Breast epithelium (tissue), 4 donors: Measurements from ENCODE around the gene TFF3. TPM values are rescaled to one million over a fixed set of nuclear protein-coding genes. Genes with fewer than 3 reads are reported as not detected.

Experiments used
- DNase-seq, 2 donors: peaks; one replicate each; pipeline ENCODE4 v3.0.0-alpha.2; 2019; ENCODE audit warnings: low spot score in 2 of 2
- H3K27ac ChIP-seq, 2 donors: fragments of 200-600 bp; sonication (generic) in 1 of 2; one replicate each; pipeline ENCODE4 v1.5.1; 2016 to 2019; ENCODE audit warnings: mild to moderate bottlenecking in 1 of 2
- H3K27me3 ChIP-seq, 2 donors: fragments of 200-600 bp; sonication (generic) in 1 of 2; one replicate each; pipeline versions ENCODE4 v1.5.1 to v1.6.0; 2017 to 2019; ENCODE audit warnings: control low read depth in 1 of 2, mild to moderate bottlenecking in 1 of 2
- H3K36me3 ChIP-seq: fragments of 200-600 bp; one replicate; pipeline ENCODE4 v1.5.1; 2019
- H3K4me1 ChIP-seq, 2 donors: fragments of 200-600 bp; sonication (generic); one replicate each; pipeline ENCODE4 v1.5.1; 2016 to 2019; ENCODE audit warnings: control low read depth in 1 of 2
- H3K4me3 ChIP-seq, 3 donors: fragments of 200-600 bp; sonication (generic); 1 replicate in 2 of 3; 2 replicates in 1 of 3; pipeline ENCODE4 v1.5.1; 2016 to 2019; ENCODE audit warnings: mild to moderate bottlenecking in 3 of 3, moderate library complexity in 2 of 3
- H3K9me3 ChIP-seq, 2 donors: fragments of 200-600 bp; sonication (generic) in 1 of 2; one replicate each; pipeline ENCODE4 v1.5.1; 2016 to 2019; ENCODE audit warnings: control low read depth in 1 of 2
- CTCF ChIP-seq, 3 donors: fragments of 450-650 bp; IDR thresholded peaks; one replicate each; pipeline ENCODE4 v1.5.1; 2016 to 2017; ENCODE audit warnings: antibody characterized with exemption in 3 of 3, mild to moderate bottlenecking in 3 of 3, moderate library complexity in 3 of 3
- POLR2A ChIP-seq: fragments of 450-650 bp; IDR thresholded peaks from one replicate; pipeline ENCODE4 v1.6.1; 2016; ENCODE audit warnings: antibody characterized with exemption, mild to moderate bottlenecking, moderate library complexity
- POLR2AphosphoS5 ChIP-seq, 3 donors: sonication (generic); formaldehyde crosslinking; IDR thresholded peaks; one replicate each; pipeline ENCODE4 v1.6.1; 2017; ENCODE audit warnings: antibody characterized with exemption in 3 of 3
- intact Hi-C: fragments of 100-400 bp; cut with DNase I; formaldehyde crosslinking; loops from one replicate; pipeline ENCODE4 v1.15.1; 2023; ENCODE audit warnings: low total_unique reads
- total RNA-seq, 3 donors: library from RNA; depleted of rRNA; stranded (reverse); fragments of >200 nt; gene quantifications; one replicate each; pipeline ENCODE4 v1.1.0, GENCODE V29; 2016

The TFF3 gene
- total RNA-seq, 3 donors from 2014 or later = 0.96 to 108 (median 11.4) TPM

DNA sequence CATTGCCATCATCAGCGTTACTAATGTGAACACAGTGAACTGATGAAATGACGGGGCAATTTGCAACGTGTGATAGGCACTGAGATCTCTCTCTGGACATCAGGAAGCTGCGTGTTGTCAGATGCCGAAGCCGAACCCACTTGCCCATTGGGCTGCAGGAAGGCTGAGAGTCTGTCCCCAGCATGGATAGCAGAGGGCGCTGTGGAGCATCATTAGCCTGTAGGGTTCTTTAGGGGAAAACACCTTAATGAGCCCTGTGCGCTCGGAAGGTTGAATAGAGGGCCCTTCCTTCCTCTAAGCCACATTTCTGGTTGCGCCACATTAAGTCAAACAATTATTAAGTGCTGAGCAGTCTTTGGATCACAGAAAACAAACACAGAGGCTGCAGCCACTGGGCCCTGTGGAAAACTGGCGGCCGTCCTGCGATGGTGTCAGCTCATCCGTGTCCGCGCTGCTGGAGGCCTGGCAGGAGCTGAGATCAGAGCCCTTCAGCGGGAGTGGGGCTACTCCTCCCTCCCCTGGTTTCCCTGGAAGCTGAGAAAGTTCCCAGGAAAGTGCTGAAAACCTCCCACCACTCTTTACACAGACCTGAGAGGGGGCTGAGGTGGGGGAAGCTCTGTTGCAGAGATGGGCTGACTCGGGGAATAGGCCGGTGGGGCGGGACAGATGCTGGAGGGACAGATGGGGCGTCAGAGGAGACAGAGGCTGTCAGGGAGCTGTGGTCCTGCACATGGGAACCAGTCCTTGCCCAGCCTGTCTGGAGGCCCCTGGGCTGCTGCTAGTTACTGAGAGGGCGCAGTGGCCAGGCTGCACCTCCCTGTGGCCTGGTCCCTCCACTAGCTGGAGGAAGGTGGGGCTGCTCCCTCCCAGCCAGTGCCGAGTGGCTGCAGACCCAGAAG, 22.9 kb upstream of the TFF3 start:
- peak; percentile 21 to 69 (median 59) for TF ChIP-seq CTCF (IDR thresholded peaks at IDR 0.05)
- no peak for TF ChIP-seq POLR2A
- TF ChIP-seq POLR2AphosphoS5 (IDR thresholded peaks at IDR 0.05) = peak in 2 of 3 donors; percentile 10 to 51
- intact Hi-C loops = no loop called here
- no peaks in the 10 kb centered on the region for H3K27me3 ChIP-seq
- H3K9me3 ChIP-seq = no peaks in the 10 kb centered on the region
- no peaks in the 10 kb centered on the region for H3K4me1 ChIP-seq
- DNase-seq = peak; percentile 65 to 82
- no peaks in the 10 kb centered on the region for H3K36me3 ChIP-seq
- H3K27ac ChIP-seq = peak overlapping the region; percentile 73 to 76
- H3K4me3 ChIP-seq = no peak overlapping the region

- TF ChIP-seq CTCF (IDR thresholded peaks at IDR 0.05) = no peak
- no peak for TF ChIP-seq POLR2AphosphoS5 (IDR thresholded peaks at IDR 0.05)
- TF ChIP-seq POLR2A = no peak
- Histone ChIP-seq H3K9me3 (no peaks in the 10 kb centered on the region), H3K36me3 (no peaks in the 10 kb centered on the region), H3K27ac (no peak overlapping the region), H3K4me1 (no peaks in the 10 kb centered on the region), H3K4me3 (no peak overlapping the region), H3K27me3 (no peaks in the 10 kb centered on the region)
- intact Hi-C loops = no loop called here
- DNase-seq = no peak
Measured at GRCh38 chr21:42337276-42337675, 22.1 kb upstream of the TFF3 start.

DNA sequence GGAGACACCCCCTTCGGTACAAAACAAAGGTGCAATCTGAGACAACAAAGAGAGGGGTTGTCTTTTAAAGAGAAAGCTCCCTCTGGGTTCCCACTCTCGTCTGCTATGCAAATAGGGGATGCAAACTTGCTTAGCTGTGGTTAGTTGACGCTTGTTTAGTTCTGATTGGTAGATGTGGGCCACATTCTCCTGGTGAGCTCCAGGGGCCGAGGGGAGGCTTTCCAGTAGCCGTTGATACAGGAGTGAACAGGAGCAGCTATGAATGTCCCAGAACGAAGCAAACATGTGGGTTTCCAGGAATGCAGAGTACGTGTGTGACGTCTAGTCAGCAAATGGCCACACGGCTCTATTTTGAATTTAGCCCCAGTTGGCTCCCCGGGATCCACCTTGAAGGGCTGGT, 20.8 kb upstream of the TFF3 start:
- H3K4me1 ChIP-seq = no peaks in the 10 kb centered on the region
- no peak for DNase-seq
- no peaks in the 10 kb centered on the region for H3K36me3 ChIP-seq
- intact Hi-C loops = no loop called here
- peak overlapping the region in 1 of 3 donors; percentile 12 for H3K4me3 ChIP-seq
- peaks cover 0 to 10% of the 10 kb centered on the region in 2 donors for H3K9me3 ChIP-seq
- TF ChIP-seq POLR2A (no peak), POLR2AphosphoS5 (IDR thresholded peaks at IDR 0.05) (no peak), CTCF (IDR thresholded peaks at IDR 0.05) (no peak)
- no peak overlapping the region for H3K27ac ChIP-seq
- H3K27me3 ChIP-seq = no peaks in the 10 kb centered on the region

- Histone ChIP-seq H3K9me3 (peaks cover 0 to 10% of the 10 kb centered on the region in 2 donors), H3K4me3 (no peak overlapping the region), H3K4me1 (no peaks in the 10 kb centered on the region), H3K27me3 (no peaks in the 10 kb centered on the region), H3K27ac (no peak overlapping the region), H3K36me3 (no peaks in the 10 kb centered on the region)
- DNase-seq = no peak
- intact Hi-C loops = loop anchor here (5.0 kb wide), 1 partner anchor 875 kb away; no protein-coding TSS in a partner anchor
- no peak for TF ChIP-seq POLR2AphosphoS5 (IDR thresholded peaks at IDR 0.05)
- no peak for TF ChIP-seq POLR2A
Measured at GRCh38 chr21:42332557-42333317, 17.5 kb upstream of the TFF3 start.

- Histone ChIP-seq H3K27me3 (no peaks in the 10 kb centered on the region), H3K4me3 (no peak overlapping the region), H3K4me1 (no peaks in the 10 kb centered on the region), H3K36me3 (no peaks in the 10 kb centered on the region), H3K27ac (no peak overlapping the region), H3K9me3 (peaks cover 0 to 10% of the 10 kb centered on the region in 2 donors)
- no peak for DNase-seq
- intact Hi-C loops = loop anchor here (5.0 kb wide), 1 partner anchor 874 kb away; no protein-coding TSS in a partner anchor
- TF ChIP-seq CTCF (IDR thresholded peaks at IDR 0.05) = no peak
- no peak for TF ChIP-seq POLR2A
- no peak for TF ChIP-seq POLR2AphosphoS5 (IDR thresholded peaks at IDR 0.05)
Measured at GRCh38 chr21:42331660-42332059, 16.5 kb upstream of the TFF3 start.
